ENCODE data around the gene FOXJ3. TPM values are rescaled to one million over a fixed set of nuclear protein-coding genes. Genes with fewer than 3 reads are reported as not detected.

FOXJ3 gene
- total RNA-seq, 1 donor from 2014 or later, result 30.9 TPM

DNA sequence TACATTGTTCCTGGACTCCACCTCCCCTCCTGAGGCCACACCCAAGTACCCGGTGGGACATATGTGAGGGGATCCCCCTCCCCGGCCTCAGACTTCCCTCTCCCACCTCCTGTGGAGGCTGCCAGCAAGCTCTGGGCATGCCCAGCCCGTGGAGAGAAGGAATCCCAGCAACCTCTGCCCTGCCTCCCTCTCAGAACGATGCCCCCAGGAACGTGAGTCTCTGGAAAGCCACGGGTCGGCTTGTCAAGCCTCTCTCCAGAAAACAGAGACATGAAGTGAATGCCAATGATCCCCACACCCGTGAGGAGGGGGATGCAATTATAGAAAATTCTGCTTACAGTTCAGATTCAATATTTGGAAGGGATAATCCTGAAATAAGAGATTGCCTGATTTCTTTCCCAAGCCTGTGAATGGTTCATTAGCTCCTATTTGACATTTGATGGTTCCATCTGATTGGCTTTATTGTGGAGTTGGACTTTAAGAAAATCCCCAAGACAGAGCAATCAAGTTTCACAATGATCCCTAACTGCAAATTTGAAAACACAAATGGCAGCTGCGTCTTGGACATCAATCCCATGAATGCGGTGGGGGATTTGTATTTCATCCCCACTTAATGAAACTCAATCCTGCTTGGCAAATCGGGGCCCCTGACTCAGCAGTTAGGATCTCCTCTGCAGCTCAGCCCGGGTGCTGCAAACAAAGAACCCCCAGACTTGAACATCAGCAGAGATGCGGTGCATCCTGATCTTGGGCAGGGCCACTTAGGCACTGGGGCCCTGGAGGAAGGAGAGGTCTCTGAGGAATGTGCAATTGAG, 190.9 kb downstream of the FOXJ3 start:
- Mint-ChIP-seq H3K27me3 (ENCODE audit: low read depth) (peaks cover 39% of the 10 kb centered on the region), H3K4me3 (ENCODE audit: unreplicated experiment) (no peak overlapping the region), H3K4me1 (ENCODE audit: low read depth) (no peaks in the 10 kb centered on the region), H3K9me3 (ENCODE audit: low read depth) (no peaks in the 10 kb centered on the region), H3K36me3 (ENCODE audit: low read depth) (no peaks in the 10 kb centered on the region), H3K27ac (ENCODE audit: unreplicated experiment) (no peak overlapping the region)
- no peak for DNase-seq (ENCODE audit: low spot score)
- TF ChIP-seq, protein P1, sequence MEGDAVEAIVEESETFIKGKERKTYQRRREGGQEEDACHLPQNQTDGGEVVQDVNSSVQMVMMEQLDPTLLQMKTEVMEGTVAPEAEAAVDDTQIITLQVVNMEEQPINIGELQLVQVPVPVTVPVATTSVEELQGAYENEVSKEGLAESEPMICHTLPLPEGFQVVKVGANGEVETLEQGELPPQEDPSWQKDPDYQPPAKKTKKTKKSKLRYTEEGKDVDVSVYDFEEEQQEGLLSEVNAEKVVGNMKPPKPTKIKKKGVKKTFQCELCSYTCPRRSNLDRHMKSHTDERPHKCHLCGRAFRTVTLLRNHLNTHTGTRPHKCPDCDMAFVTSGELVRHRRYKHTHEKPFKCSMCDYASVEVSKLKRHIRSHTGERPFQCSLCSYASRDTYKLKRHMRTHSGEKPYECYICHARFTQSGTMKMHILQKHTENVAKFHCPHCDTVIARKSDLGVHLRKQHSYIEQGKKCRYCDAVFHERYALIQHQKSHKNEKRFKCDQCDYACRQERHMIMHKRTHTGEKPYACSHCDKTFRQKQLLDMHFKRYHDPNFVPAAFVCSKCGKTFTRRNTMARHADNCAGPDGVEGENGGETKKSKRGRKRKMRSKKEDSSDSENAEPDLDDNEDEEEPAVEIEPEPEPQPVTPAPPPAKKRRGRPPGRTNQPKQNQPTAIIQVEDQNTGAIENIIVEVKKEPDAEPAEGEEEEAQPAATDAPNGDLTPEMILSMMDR (IDR thresholded peaks at IDR 0.05), result no peak

DNA sequence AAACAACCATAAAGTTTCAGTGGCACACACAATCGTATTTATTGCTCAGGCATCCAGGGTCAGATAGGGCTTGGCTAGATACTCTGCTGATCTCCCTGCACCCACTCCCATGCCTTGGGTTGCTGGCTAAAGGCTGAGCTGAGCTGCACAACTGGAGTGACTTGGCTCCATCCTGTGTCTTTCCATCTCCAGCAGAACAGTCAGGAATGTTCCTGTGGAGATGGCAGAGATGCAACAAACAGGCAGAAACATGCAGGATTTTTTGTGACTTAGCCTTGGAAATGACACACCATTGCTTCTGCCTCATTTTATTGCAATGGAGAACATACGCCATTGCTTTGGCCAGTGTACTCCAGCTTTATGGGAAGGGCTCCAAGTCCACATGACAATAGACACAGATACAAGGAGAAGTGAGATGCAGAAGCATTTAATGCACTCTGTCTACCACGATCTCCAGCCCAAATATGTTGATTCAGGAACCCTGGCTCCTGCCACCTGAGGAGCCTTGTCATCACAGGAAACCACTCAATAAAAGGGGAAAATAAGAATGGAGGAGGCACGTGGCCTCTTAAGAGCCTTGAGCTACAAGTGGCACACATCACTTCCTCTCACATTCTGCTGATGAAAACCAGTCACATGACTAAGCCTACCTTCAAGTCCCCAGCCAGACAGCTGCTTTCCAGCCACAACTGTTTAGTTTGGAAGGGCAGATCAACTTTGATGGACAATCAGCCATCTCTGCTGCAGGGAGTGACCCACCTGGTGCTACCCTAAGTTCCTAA, 191.9 kb downstream of the FOXJ3 start:
- Mint-ChIP-seq H3K4me3 (ENCODE audit: unreplicated experiment) (no peak overlapping the region), H3K27me3 (ENCODE audit: low read depth) (peaks cover 44% of the 10 kb centered on the region), H3K27ac (ENCODE audit: unreplicated experiment) (no peak overlapping the region), H3K9me3 (ENCODE audit: low read depth) (no peaks in the 10 kb centered on the region), H3K36me3 (ENCODE audit: low read depth) (no peaks in the 10 kb centered on the region), H3K4me1 (ENCODE audit: low read depth) (no peaks in the 10 kb centered on the region)
- TF ChIP-seq, protein P1 (IDR thresholded peaks at IDR 0.05), result no peak
- no peak for DNase-seq (ENCODE audit: low spot score)

DNA sequence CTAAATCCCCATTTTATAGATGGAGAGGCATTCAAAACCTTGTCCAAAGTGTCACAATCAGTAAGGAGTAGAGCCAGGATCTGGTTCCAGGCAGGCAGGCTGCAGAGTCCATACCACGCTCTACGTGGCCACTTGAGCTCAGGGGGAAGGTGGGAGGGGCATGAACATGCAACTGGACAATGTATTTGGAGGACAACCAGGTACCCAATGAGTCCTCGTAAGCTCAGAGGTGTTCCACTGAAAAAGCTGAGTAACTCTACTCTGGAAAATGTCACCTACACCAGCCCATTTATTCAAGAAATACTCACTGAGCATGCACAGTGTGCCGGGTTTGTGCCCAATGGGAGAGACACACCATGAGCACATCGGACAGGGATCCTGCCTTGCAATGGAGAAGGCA, 193.1 kb downstream of the FOXJ3 start:
- DNase-seq (ENCODE audit: low spot score), result no peak
- Mint-ChIP-seq H3K4me1 (ENCODE audit: low read depth) (no peaks in the 10 kb centered on the region), H3K27ac (ENCODE audit: unreplicated experiment) (no peak overlapping the region), H3K9me3 (ENCODE audit: low read depth) (no peaks in the 10 kb centered on the region), H3K36me3 (ENCODE audit: low read depth) (no peaks in the 10 kb centered on the region), H3K27me3 (ENCODE audit: low read depth) (peaks cover 44% of the 10 kb centered on the region), H3K4me3 (ENCODE audit: unreplicated experiment) (no peak overlapping the region)
- TF ChIP-seq, protein P1 (IDR thresholded peaks at IDR 0.05), result no peak

DNA sequence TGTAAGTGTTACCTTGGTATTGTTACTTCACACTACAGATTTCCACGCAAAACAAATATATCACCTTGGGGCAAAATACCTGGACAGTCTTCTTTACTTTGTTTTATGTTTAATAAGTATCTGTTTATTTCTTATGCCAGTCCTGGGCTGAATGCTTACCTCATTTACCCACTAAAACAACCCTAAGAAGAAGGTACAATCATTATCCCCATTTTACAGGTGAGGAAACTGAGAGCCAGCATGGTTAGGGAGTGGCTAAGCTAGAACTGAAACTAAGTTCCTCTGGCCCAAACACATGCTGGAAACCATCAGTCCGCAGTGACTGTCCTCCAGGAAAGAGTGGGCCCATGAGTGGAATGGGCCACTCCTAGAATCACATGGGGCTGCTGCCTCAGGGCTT, 194.8 kb downstream of the FOXJ3 start:
- Mint-ChIP-seq H3K4me3 (ENCODE audit: unreplicated experiment) (no peak overlapping the region), H3K27me3 (ENCODE audit: low read depth) (peaks cover 56% of the 10 kb centered on the region), H3K4me1 (ENCODE audit: low read depth) (no peaks in the 10 kb centered on the region), H3K27ac (ENCODE audit: unreplicated experiment) (no peak overlapping the region), H3K9me3 (ENCODE audit: low read depth) (no peaks in the 10 kb centered on the region), H3K36me3 (ENCODE audit: low read depth) (no peaks in the 10 kb centered on the region)
- no peak for DNase-seq (ENCODE audit: low spot score)
- TF ChIP-seq, protein P1 (IDR thresholded peaks at IDR 0.05), result no peak

DNA sequence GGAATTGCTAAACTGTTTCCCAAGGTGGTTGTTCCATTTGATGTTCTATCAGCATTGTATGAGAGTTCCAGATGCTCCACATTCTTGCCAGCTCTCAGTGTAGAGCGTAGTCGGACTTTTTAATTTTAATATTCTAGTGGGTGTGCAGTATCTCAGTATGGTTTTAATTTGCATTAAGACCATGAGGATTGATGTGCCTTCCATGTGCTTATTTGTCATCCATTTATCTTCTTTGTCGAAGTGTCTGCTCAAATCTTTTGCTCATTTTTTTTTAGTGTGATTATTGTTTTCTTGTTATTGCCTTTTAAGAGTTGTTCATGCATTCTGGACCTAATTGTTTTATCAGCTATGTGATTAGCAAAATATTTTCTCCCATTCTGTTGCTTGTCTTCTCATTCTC, 195.6 kb downstream of the FOXJ3 start:
- no peaks in the 10 kb centered on the region for H3K36me3 Mint-ChIP-seq (ENCODE audit: low read depth)
- H3K27ac Mint-ChIP-seq (ENCODE audit: unreplicated experiment), result no peak overlapping the region

More for the DNA sequence above, 195.6 kb downstream of the FOXJ3 start:
- no peak overlapping the region for H3K4me3 Mint-ChIP-seq (ENCODE audit: unreplicated experiment)
- H3K27me3 Mint-ChIP-seq (ENCODE audit: low read depth), result peaks cover 57% of the 10 kb centered on the region
- TF ChIP-seq, protein P1 (IDR thresholded peaks at IDR 0.05), result no peak
- no peaks in the 10 kb centered on the region for H3K9me3 Mint-ChIP-seq (ENCODE audit: low read depth)
- no peaks in the 10 kb centered on the region for H3K4me1 Mint-ChIP-seq (ENCODE audit: low read depth)
- DNase-seq (ENCODE audit: low spot score), result no peak

Measured in chondrocyte (in vitro differentiated cells).